IMR-90 (cell line): ENCODE measurements around the gene CMSS1. TPM values are rescaled to one million over a fixed set of nuclear protein-coding genes. Genes with fewer than 3 reads are reported as not detected.

Experiments
- ATAC-seq: fragments of 200-7000 bp; cut with Tn5 transposase; 2 replicates; pipeline ENCODE4 v1.9.1; 2020; ENCODE audit warnings: low read depth, mild to moderate bottlenecking, moderate library complexity
- BruUV-seq: library from RNA; stranded (reverse); fragments of 400-500 nt; replicated peaks from 2 replicates; lab custom pipeline; 2021; lab: Mats Ljungman, UMichigan
- CTCF ChIA-PET: fragments of 300-600 bp; formaldehyde crosslinking; extraction: SDS; loops from one replicate; lab custom pipeline; 2021; ENCODE audit warnings: antibody characterized with exemption; lab: Yijun Ruan, JAX
- POLR2A ChIA-PET: fragments of 300-600 bp; sonication (Branson Sonifier 250); formaldehyde crosslinking; loops from one replicate; lab custom pipeline; 2022; ENCODE audit warnings: antibody characterized with exemption; ENCODE audit not compliant: unreplicated experiment; lab: Charles Lee
- DNase-seq: peaks from one replicate; pipeline ENCODE4 v3.0.0; 2013
- H2AFZ ChIP-seq: replicated peaks from 2 replicates; pipeline ENCODE3; 2013; ENCODE audit warnings: low read length, mild to moderate bottlenecking; ENCODE audit not compliant: poor library complexity
- H2AK5ac ChIP-seq: 2 replicates; pipeline ENCODE4 v1.6.1; 2013; ENCODE audit warnings: low read depth, low read length, inconsistent platforms
- H2AK9ac ChIP-seq: replicated peaks from 2 replicates; pipeline ENCODE3; 2013; ENCODE audit warnings: mild to moderate bottlenecking, low read depth, low read length, moderate library complexity; ENCODE audit not compliant: poor library complexity
- H2BK120ac ChIP-seq: 2 replicates; pipeline ENCODE4 v1.6.1; 2013; ENCODE audit warnings: low read depth, low read length, inconsistent platforms
- H2BK15ac ChIP-seq: 3 replicates; pipeline ENCODE4 v1.6.1; 2013; ENCODE audit warnings: low read depth, low read length, inconsistent platforms
- H2BK20ac ChIP-seq: 2 replicates; pipeline ENCODE4 v1.6.1; 2013; ENCODE audit warnings: low read depth, mild to moderate bottlenecking, inconsistent platforms, low read length, moderate library complexity
- H2BK5ac ChIP-seq: 2 replicates; pipeline ENCODE4 v1.6.1; 2013; ENCODE audit warnings: mild to moderate bottlenecking, low read depth, low read length, inconsistent platforms; ENCODE audit not compliant: poor library complexity, severe bottlenecking
- H3K14ac ChIP-seq: replicated peaks from 2 replicates; pipeline ENCODE4 v1.6.1; 2013; ENCODE audit warnings: low read depth, low read length, inconsistent platforms
- H3K18ac ChIP-seq: 2 replicates; pipeline ENCODE4 v1.6.1; 2013; ENCODE audit warnings: low read depth, low read length, control low read depth
- H3K23ac ChIP-seq: 2 replicates; pipeline ENCODE4 v1.6.1; 2013; ENCODE audit warnings: low read depth, low read length, inconsistent platforms
- H3K27ac ChIP-seq: 2 replicates; pipeline ENCODE4 v1.5.1; 2013; ENCODE audit warnings: mild to moderate bottlenecking, control low read depth, low read length; ENCODE audit not compliant: insufficient read depth
- H3K27me3 ChIP-seq: 2 replicates; pipeline ENCODE4 v1.6.1; 2013; ENCODE audit warnings: low read length; ENCODE audit not compliant: control insufficient read depth, insufficient read depth
- H3K36me3 ChIP-seq: 2 replicates; pipeline ENCODE4 v1.6.1; 2013; ENCODE audit warnings: low read length, mixed read lengths; ENCODE audit not compliant: control insufficient read depth, insufficient read depth
- H3K4ac ChIP-seq: 2 replicates; pipeline ENCODE4 v1.6.1; 2013; ENCODE audit warnings: low read depth, low read length, inconsistent platforms
- H3K4me1 ChIP-seq: 2 replicates; pipeline ENCODE4 v1.6.1; 2013; ENCODE audit warnings: low read length, mixed read lengths; ENCODE audit not compliant: control insufficient read depth, insufficient read depth
- H3K4me2 ChIP-seq: 2 replicates; pipeline ENCODE4 v1.6.1; 2013; ENCODE audit warnings: low read depth, mild to moderate bottlenecking, control low read depth, low read length, moderate library complexity
- H3K4me3 ChIP-seq: 2 replicates; pipeline ENCODE4 v1.5.1; 2013; ENCODE audit warnings: low read depth, mild to moderate bottlenecking, control low read depth, low read length, moderate library complexity; ENCODE audit not compliant: insufficient read depth
- H3K56ac ChIP-seq: 2 replicates; pipeline ENCODE4 v1.6.1; 2013; ENCODE audit warnings: low read length, inconsistent platforms; ENCODE audit not compliant: insufficient read depth; ENCODE audit errors: extremely low read depth
- H3K79me1 ChIP-seq, 2 experiments: 2 replicates each; pipeline ENCODE4 v1.6.1; 2013; ENCODE audit warnings: low read length in 2 of 2, inconsistent platforms in 1 of 2, low read depth in 1 of 2
- H3K9ac ChIP-seq: 2 replicates; pipeline ENCODE4 v1.6.1; 2013; ENCODE audit warnings: low read depth, low read length, control low read depth
- H3K9me1 ChIP-seq: 2 replicates; pipeline ENCODE4 v1.6.1; 2013; ENCODE audit warnings: low read length, inconsistent platforms; ENCODE audit not compliant: insufficient read depth
- H3K9me3 ChIP-seq: 2 replicates; pipeline ENCODE4 v1.6.1; 2013; ENCODE audit warnings: low read length; ENCODE audit not compliant: control insufficient read depth, insufficient read depth
- H4K20me1 ChIP-seq: 2 replicates; pipeline ENCODE4 v1.6.1; 2013; ENCODE audit warnings: low read length, inconsistent platforms; ENCODE audit not compliant: insufficient read depth
- H4K5ac ChIP-seq: 2 replicates; pipeline ENCODE4 v1.6.1; 2013; ENCODE audit warnings: mild to moderate bottlenecking, low read depth, low read length, control low read depth
- H4K8ac ChIP-seq, 2 experiments: 2 replicates each; pipeline ENCODE4 v1.6.1; 2013; ENCODE audit warnings: low read depth in 2 of 2, low read length in 2 of 2, control low read depth in 1 of 2, inconsistent platforms in 1 of 2
- H4K91ac ChIP-seq: 2 replicates; pipeline ENCODE4 v1.6.1; 2013; ENCODE audit warnings: low read depth, low read length, inconsistent platforms; ENCODE audit not compliant: insufficient read depth
- CHD1 ChIP-seq: IDR thresholded peaks from 2 replicates; pipeline ENCODE4 v1.6.1; 2012; ENCODE audit warnings: low read depth, low read length, improper control_type of control experiment
- CTCF ChIP-seq: conservative IDR thresholded peaks from 2 replicates; pipeline ENCODE4 v1.5.1; 2012; ENCODE audit warnings: mild to moderate bottlenecking, low read depth, low read length, improper control_type of control experiment
- FOS ChIP-seq: fragments of 150-350 bp; IDR thresholded peaks from 2 replicates; pipeline ENCODE4 v1.6.1; 2016; ENCODE audit warnings: low read depth, low read length
- MAFK ChIP-seq: IDR thresholded peaks from 2 replicates; pipeline ENCODE4 v1.6.1; 2012; ENCODE audit warnings: low read depth, low read length, improper control_type of control experiment
- NFE2L2 ChIP-seq: fragments of 150-350 bp; IDR thresholded peaks from 2 replicates; pipeline ENCODE4 v1.6.1; 2016; ENCODE audit warnings: low read depth, mild to moderate bottlenecking, low read length
- POLR2A ChIP-seq: IDR thresholded peaks from 2 replicates; pipeline ENCODE4 v1.6.1; 2012; ENCODE audit warnings: mild to moderate bottlenecking, low read depth, low read length
- RAD21 ChIP-seq: IDR thresholded peaks from 2 replicates; pipeline ENCODE4 v1.6.1; 2012; ENCODE audit warnings: low read length, improper control_type of control experiment
- WGBS, 2 experiments: methylation state at CpG; one replicate each; pipeline versions ENCODE4 v1.1.5 to v1.1.7; 2013; ENCODE audit warnings: missing lambda C conversion rate in 2 of 2; ENCODE audit not compliant: insufficient read length in 1 of 2; ENCODE audit errors: extremely low coverage in 2 of 2; 5-methylcytosine and 5-hydroxymethylcytosine counted together
- dilution Hi-C: fragments of 300-500 bp; cut with HindIII; formaldehyde crosslinking; loops from one replicate; pipeline ENCODE4 v1.14.3; 2018; ENCODE audit warnings: low sequenced_read_pairs; ENCODE audit not compliant: unreplicated experiment
- in situ Hi-C: fragments of 300-500 bp; cut with MboI; formaldehyde crosslinking; loops from 3 replicates; pipeline ENCODE4 v1.14.3; 2019; ENCODE audit warnings: low sequenced_read_pairs, inconsistent platforms, mixed read lengths
- intact Hi-C: fragments of 100-400 bp; cut with micrococcal nuclease; formaldehyde crosslinking; loops from 2 replicates; pipeline ENCODE4 v1.10.0; 2022
- polyA plus RNA-seq, 3 experiments: library from polyadenylated mRNA; depleted of rRNA; stranded (reverse); fragments of >200 nt; gene quantifications; 2 replicates each; pipeline ENCODE4 v1.2.3, GENCODE V29; 2012; ENCODE audit warnings: low replicate concordance in 1 of 3
- total RNA-seq: library from RNA; depleted of rRNA; stranded (reverse); fragments of >200 nt; gene quantifications from 2 replicates; pipeline ENCODE4 v1.2.3, GENCODE V29; 2012
- TF ChIP-seq, protein P1 (sequence below): fragments of 150-350 bp; IDR thresholded peaks from 2 replicates; pipeline ENCODE4 v1.6.1; 2016; ENCODE audit warnings: low read depth, mild to moderate bottlenecking, low read length, moderate library complexity, borderline replicate concordance

CMSS1 gene
- total and polyA plus RNA-seq, 2 of the 4 experiments (the other 2 are of a cell fraction) = 12.5 to 13.6 TPM

DNA sequence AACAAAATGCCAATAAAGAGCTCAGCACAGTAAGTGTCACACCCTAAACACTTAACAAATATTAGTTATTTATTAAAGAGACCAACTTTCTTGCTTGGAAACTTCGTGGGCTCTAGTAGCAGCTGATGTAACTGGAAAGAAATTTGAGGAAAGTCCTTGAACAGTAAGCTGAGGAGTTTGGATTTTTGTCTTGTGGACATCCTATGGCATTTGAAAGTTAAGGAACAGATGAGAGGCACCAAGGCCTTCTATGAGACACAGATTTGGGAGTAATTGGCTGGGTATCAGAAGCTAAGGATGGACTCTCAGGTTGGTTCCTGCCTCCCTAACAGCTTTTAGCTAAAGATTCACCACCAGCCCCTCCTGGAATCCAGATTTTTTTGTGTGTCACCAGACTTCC is 356.3 kb downstream of the CMSS1 start:
- peak overlapping the region; percentile 61; the same call in 1 of the 2 replicates for H4K5ac ChIP-seq
- H2AK9ac ChIP-seq = no peak overlapping the region
- no peaks in the 10 kb centered on the region for H3K9me1 ChIP-seq
- no peak overlapping the region for H2AFZ ChIP-seq
- H3K36me3 ChIP-seq = no peaks in the 10 kb centered on the region; the same call in 1 of the 2 replicates
- dilution Hi-C loops (no loop called here), in situ Hi-C loops (no loop called here), intact Hi-C loops (no loop called here)
- H3K27me3 ChIP-seq = no peaks in the 10 kb centered on the region
- no peaks in the 10 kb centered on the region for H3K9me3 ChIP-seq
- no peak overlapping the region for H4K91ac ChIP-seq
- BruUV-seq = no TSS peak
- peak; percentile 46 for ATAC-seq
- peak overlapping the region; percentile 42; the same call in 1 of the 2 replicates for H2BK120ac ChIP-seq
- H3K4me3 ChIP-seq = no peak overlapping the region
- peak overlapping the region; percentile 13; the same call in 1 of the 2 replicates for H3K14ac ChIP-seq
- no peak overlapping the region for H3K23ac ChIP-seq
- no peak overlapping the region for H3K56ac ChIP-seq
- H3K4me1 ChIP-seq = peaks cover 2% of the 10 kb centered on the region
- peak overlapping the region; percentile 67 for H3K18ac ChIP-seq
- H3K4me2 ChIP-seq = no peak overlapping the region
- WGBS, 2 experiments = no CpG with 5 or more reads among the region's 1 CpG
- H4K8ac ChIP-seq = peak overlapping the region in 1 of 2 experiments; percentile 37; a peak in 2 of 4 replicates
- H2BK20ac ChIP-seq = peak overlapping the region; percentile 65; the same call in 1 of the 2 replicates
- no peak overlapping the region; the same call in 1 of the 2 replicates for H3K4ac ChIP-seq
- H2BK15ac ChIP-seq = no peak overlapping the region
- no peak overlapping the region; the same call in 1 of the 2 replicates for H3K27ac ChIP-seq
- H2AK5ac ChIP-seq = no peak overlapping the region
- no peak overlapping the region for H3K9ac ChIP-seq
- no peaks in the 10 kb centered on the region for H4K20me1 ChIP-seq
- no peak for DNase-seq
- no peak overlapping the region for H2BK5ac ChIP-seq
- TF ChIP-seq FOS (no peak), CTCF (no peak), MAFK (no peak), POLR2A (no peak), NFE2L2 (no peak), RAD21 (no peak), CHD1 (no peak)
- TF ChIP-seq, protein P1, sequence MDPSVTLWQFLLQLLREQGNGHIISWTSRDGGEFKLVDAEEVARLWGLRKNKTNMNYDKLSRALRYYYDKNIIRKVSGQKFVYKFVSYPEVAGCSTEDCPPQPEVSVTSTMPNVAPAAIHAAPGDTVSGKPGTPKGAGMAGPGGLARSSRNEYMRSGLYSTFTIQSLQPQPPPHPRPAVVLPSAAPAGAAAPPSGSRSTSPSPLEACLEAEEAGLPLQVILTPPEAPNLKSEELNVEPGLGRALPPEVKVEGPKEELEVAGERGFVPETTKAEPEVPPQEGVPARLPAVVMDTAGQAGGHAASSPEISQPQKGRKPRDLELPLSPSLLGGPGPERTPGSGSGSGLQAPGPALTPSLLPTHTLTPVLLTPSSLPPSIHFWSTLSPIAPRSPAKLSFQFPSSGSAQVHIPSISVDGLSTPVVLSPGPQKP = no peak
- CTCF ChIA-PET = no interaction called here
- POLR2A ChIA-PET = no interaction called here
- H3K79me1 ChIP-seq = no peaks in the 10 kb centered on the region
